ENCODE measurements around the gene HEMK1.

- TF ChIP-seq EP300 (IDR thresholded peaks at IDR 0.05) (no peak), POLR2AphosphoS5 (IDR thresholded peaks at IDR 0.05) (no peak)
- TF ChIP-seq, protein P1, sequence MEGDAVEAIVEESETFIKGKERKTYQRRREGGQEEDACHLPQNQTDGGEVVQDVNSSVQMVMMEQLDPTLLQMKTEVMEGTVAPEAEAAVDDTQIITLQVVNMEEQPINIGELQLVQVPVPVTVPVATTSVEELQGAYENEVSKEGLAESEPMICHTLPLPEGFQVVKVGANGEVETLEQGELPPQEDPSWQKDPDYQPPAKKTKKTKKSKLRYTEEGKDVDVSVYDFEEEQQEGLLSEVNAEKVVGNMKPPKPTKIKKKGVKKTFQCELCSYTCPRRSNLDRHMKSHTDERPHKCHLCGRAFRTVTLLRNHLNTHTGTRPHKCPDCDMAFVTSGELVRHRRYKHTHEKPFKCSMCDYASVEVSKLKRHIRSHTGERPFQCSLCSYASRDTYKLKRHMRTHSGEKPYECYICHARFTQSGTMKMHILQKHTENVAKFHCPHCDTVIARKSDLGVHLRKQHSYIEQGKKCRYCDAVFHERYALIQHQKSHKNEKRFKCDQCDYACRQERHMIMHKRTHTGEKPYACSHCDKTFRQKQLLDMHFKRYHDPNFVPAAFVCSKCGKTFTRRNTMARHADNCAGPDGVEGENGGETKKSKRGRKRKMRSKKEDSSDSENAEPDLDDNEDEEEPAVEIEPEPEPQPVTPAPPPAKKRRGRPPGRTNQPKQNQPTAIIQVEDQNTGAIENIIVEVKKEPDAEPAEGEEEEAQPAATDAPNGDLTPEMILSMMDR (IDR thresholded peaks at IDR 0.05): no peak
These were observed 17.5 kb upstream of the HEMK1 start for GRCh38 chr3:50551681-50552435.

Data from esophagus muscularis mucosa (tissue), 4 donors.